Heart left ventricle (tissue), 16 donors: ENCODE data around the gene HES6. TPM values are rescaled to one million over a fixed set of nuclear protein-coding genes. Genes with fewer than 3 reads are reported as not detected.

ENCODE experiments used
- ATAC-seq, 4 donors: fragments of 200-7000 bp; cut with Tn5 transposase; one replicate each; pipeline ENCODE4 v1.9.1; 2020 to 2022; ENCODE audit warnings: moderate library complexity in 4 of 4, mild to moderate bottlenecking in 3 of 4, moderate number of reproducible peaks in 1 of 4
- DNase-seq, 5 donors: peaks; one replicate each; pipeline ENCODE4 v3.0.0-alpha.2; 2020
- H3K27ac ChIP-seq, 12 donors: fragments of 200-600 bp; sonication (generic) in 4 of 12; one replicate each; pipeline versions ENCODE4 v1.5.0 to v1.8.0; 2016 to 2022; ENCODE audit warnings: mild to moderate bottlenecking in 2 of 12
- H3K27me3 ChIP-seq, 9 donors: fragments of 200-600 bp; sonication (generic) in 2 of 9; one replicate each; pipeline versions ENCODE4 v1.5.1 to v1.8.0; 2016 to 2022; ENCODE audit warnings: mild to moderate bottlenecking in 3 of 9
- H3K36me3 ChIP-seq, 9 donors: fragments of 200-600 bp; sonication (generic) in 2 of 9; one replicate each; pipeline versions ENCODE4 v1.5.0 to v1.8.0; 2018 to 2022; ENCODE audit warnings: mild to moderate bottlenecking in 2 of 9
- H3K4me1 ChIP-seq, 12 donors: fragments of 200-600 bp; sonication (generic) in 4 of 12; one replicate each; pipeline versions ENCODE4 v1.5.0 to v1.8.0; 2016 to 2022; ENCODE audit warnings: mild to moderate bottlenecking in 3 of 12
- H3K4me3 ChIP-seq, 12 donors: fragments of 200-600 bp; sonication (generic) in 4 of 12; one replicate each; pipeline versions ENCODE4 v1.5.0 to v1.8.0; 2017 to 2022; ENCODE audit warnings: mild to moderate bottlenecking in 9 of 12, moderate library complexity in 4 of 12
- H3K9me3 ChIP-seq, 12 donors: fragments of 200-600 bp; sonication (generic) in 4 of 12; one replicate each; pipeline versions ENCODE4 v1.5.0 to v1.8.0; 2016 to 2022; ENCODE audit warnings: mild to moderate bottlenecking in 1 of 12
- POLR2A ChIP-seq, 2 donors: fragments of 450-650 bp; IDR thresholded peaks; one replicate each; pipeline ENCODE4 v1.6.1; 2017; ENCODE audit warnings: antibody characterized with exemption in 2 of 2, mild to moderate bottlenecking in 2 of 2, moderate library complexity in 2 of 2
- WGBS, 4 donors: extraction: QIAGEN DNeasy Blood & Tissue Kit in 2 of 4; methylation state at CpG; one replicate each; pipeline versions ENCODE4 v1.1.5 to v1.1.7; 2013 to 2018; 5-methylcytosine and 5-hydroxymethylcytosine counted together
- intact Hi-C, 10 donors: fragments of 100-400 bp; cut with DNase I; formaldehyde crosslinking; loops; one replicate each; pipeline versions ENCODE4 v1.11.1 to v1.14.2; 2022
- polyA plus RNA-seq, 2 donors: library from polyadenylated mRNA; stranded (reverse); fragments of 200-250 nt; gene quantifications; one replicate each; pipeline ENCODE4 v1.2.3, GENCODE V29; 2013
- total RNA-seq, 9 donors: library from RNA; depleted of rRNA in 2 of 9; stranded (reverse); fragments of >200 nt in 2 of 9; fragmentation: NEBNext Ultra II Directional in 3 of 9; extraction: Animal tissue kit (Norgen Biotek cat#: 25700) in 3 of 9; gene quantifications; one replicate each; pipeline versions ENCODE4 v1.1.0 to v1.2.4, GENCODE V29; 2016 to 2023
- TF ChIP-seq, protein P1 (sequence below), 12 donors: fragments of 200-600 bp; sonication (generic) in 4 of 12; IDR thresholded peaks; one replicate each; pipeline versions ENCODE4 v1.5.0 to v1.8.0; 2018 to 2022; ENCODE audit warnings: antibody characterized with exemption in 12 of 12, mild to moderate bottlenecking in 5 of 12
- donor health status: ischemic (EF 13 %, LVEDD 7.1; RV severe dilation, severe dysfunction).
- donor health status: healthy with polysubstance abuse.
- donor health status: DM: no; HTN: yes; CAD: no.
- donor health status: DM: no; HTN: no; CAD: no.
- donor health status: ischemic (EF 25% LVEDD 6.9; RV normal size, moderate dysfunction).
- donor health status: ischemic (EF 25% LVEDD 5.7; RV mildly dilated, moderate dysfunction).
- donor health status: healthy.
- donor health status: DM: yes; HTN: yes; CAD: no.
- donor health status: ischemic (EF 35%, LVEDD 5.7; RV mildly dilated, moderate dysfunction).
- donor health status: nonischemic (EF 11% LVEDD 7.7; RV severe dilation, severe dysfunction).
- donor health status: DM: yes; HTN: yes; CAD: no.
- donor health status: PGD.
- donor health status: ischemic (EF 29% LVEDD 5.4; RV normal size, mild dysfunction).
- donor health status: nonischemic (EF 23%, LVEDD 6.1; RV moderate dilation, normal function).

The HES6 gene
- total and polyA plus RNA-seq, 11 donors: 0.45 to 9.1 (median 3.6) TPM

DNA sequence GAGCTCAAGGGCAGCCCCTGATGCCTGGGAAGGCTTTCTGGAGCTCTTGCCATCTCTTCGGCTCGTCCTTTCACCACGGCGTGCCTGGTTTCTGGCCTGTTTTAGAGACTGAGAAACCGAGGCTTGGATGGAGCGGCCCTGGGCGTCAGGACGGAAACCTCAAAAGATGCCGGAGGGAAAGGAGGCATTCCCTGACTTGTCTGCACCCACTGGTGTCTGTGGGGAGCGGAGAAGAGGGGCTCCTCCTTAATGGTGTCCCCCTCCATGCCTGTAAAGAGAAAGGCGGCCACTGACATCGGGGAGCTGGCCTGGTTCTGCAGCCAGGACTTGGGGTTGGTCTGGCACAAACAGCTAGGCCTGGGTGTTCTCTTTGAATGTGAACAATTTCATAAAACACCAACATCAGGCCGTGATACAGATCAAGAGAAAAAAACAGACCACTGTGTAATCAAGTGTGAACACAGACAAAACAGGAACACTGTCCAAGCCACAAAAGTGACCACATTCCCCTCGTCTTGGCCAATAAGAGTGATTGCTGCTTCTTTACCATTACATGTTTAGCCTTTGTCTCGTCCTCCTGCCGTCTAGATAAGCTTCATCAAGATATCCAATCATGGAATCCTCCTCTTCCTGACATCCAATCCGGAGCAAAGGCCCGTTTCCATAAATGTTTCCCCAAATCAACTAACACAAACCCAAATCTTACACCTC, 35.7 kb downstream of the HES6 start:
- no peak for ATAC-seq
- intact Hi-C loops: loop anchor here in 2 of 10 donors (5.0 kb wide), 2 partner anchors 33 to 38 kb away; partner anchors contain the start of gene HES6 (in 1 of the 2)
- TF ChIP-seq POLR2A (IDR thresholded peaks at IDR 0.05): no peak
- TF ChIP-seq, protein P1, sequence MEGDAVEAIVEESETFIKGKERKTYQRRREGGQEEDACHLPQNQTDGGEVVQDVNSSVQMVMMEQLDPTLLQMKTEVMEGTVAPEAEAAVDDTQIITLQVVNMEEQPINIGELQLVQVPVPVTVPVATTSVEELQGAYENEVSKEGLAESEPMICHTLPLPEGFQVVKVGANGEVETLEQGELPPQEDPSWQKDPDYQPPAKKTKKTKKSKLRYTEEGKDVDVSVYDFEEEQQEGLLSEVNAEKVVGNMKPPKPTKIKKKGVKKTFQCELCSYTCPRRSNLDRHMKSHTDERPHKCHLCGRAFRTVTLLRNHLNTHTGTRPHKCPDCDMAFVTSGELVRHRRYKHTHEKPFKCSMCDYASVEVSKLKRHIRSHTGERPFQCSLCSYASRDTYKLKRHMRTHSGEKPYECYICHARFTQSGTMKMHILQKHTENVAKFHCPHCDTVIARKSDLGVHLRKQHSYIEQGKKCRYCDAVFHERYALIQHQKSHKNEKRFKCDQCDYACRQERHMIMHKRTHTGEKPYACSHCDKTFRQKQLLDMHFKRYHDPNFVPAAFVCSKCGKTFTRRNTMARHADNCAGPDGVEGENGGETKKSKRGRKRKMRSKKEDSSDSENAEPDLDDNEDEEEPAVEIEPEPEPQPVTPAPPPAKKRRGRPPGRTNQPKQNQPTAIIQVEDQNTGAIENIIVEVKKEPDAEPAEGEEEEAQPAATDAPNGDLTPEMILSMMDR (IDR thresholded peaks at IDR 0.05): no peak

DNA sequence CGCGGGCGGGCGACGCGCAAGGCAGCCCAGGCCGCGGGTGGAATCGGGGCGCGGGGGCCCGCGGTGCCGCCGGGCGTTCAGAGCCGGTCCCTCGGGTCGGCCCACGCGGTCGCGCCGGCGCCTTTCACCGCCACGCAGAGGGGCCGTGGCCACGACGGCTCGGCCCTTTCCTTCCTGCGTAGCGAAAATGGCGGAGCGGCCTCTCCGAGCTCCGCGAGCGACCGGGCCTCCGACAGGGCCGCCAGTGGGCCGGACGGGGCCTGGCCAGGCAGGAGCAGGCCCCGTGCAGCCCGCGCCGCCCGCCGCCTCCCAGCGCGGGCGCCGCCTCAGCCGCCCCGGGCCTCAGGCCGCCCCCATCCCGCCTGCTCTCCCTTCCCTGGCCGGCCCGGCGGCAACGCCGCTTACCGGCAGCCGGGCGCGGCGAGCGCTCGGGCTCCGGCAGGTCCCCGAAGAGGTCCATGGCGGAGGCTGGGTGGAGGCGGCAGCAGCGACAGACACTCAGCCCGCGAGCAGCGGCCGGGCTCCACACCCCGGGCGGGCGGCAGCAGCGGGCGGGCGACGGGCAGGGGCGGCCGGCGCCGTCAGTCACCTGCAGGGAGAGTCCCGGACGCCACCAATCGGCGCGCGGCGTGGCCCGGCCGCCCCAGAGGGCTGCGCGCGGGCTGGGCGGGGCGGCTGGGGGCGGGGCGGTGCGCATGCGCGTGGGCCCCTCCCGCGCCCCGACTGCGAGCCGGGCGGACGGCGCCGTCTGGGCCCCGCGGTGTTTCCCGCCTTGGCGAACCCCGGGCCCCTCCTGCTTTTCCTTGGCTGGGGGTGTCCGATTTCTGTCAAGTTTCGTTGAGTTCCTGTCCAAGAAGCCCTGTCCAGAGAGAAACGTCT, 36.5 kb downstream of the HES6 start, which contains the start of gene ILKAP:
TSS of gene ILKAP (minus strand) at position 602 of the 879 bp plus-strand sequence. CDS start at position 460, 142 bp downstream.
- ATAC-seq (peak; percentile 95 to 99 (median 99)), DNase-seq (peak; percentile 92 to 95 (median 92))
- Histone ChIP-seq H3K27me3 (no peaks in the 10 kb centered on the region), H3K4me1 (peaks cover 0 to 49% (median 30%) of the 10 kb centered on the region in 12 donors), H3K27ac (peak within 1 kb of the TSS; percentile 90 to 97 (median 92)), H3K36me3 (no peaks in the 10 kb centered on the region), H3K4me3 (peak within 1 kb of the TSS; percentile 64 to 94 (median 74)), H3K9me3 (no peaks in the 10 kb centered on the region)
- peak; percentile 56 to 74 for TF ChIP-seq POLR2A (IDR thresholded peaks at IDR 0.05)
- TF ChIP-seq, protein P1 (IDR thresholded peaks at IDR 0.05): peak in 1 of 12 donors; percentile 22
- 0 to 1% (median 0%) methylated on average over 40 to 126 of the region's 126 CpGs for WGBS, 4 donors
- intact Hi-C loops: loop anchor here in 2 of 10 donors (5.0 kb wide), 2 partner anchors 34 to 39 kb away; partner anchors contain the start of gene HES6 (in 1 of the 2)

More for the DNA sequence above, 35.7 kb downstream of the HES6 start:
- H3K36me3 ChIP-seq: no peaks in the 10 kb centered on the region
- H3K27ac ChIP-seq: peak overlapping the region; percentile 67 to 97 (median 92)
- H3K4me3 ChIP-seq: peak overlapping the region in 11 of 12 donors; percentile 64 to 94 (median 77)
- 59 to 79% (median 59%) methylated on average over 11 to 18 of the region's 18 CpGs for WGBS, 4 donors
- H3K27me3 ChIP-seq: no peaks in the 10 kb centered on the region
- peak in 2 of 5 donors; percentile 29 to 33 for DNase-seq
- H3K9me3 ChIP-seq: no peaks in the 10 kb centered on the region
- peaks cover 0 to 42% (median 30%) of the 10 kb centered on the region in 12 donors for H3K4me1 ChIP-seq

DNA sequence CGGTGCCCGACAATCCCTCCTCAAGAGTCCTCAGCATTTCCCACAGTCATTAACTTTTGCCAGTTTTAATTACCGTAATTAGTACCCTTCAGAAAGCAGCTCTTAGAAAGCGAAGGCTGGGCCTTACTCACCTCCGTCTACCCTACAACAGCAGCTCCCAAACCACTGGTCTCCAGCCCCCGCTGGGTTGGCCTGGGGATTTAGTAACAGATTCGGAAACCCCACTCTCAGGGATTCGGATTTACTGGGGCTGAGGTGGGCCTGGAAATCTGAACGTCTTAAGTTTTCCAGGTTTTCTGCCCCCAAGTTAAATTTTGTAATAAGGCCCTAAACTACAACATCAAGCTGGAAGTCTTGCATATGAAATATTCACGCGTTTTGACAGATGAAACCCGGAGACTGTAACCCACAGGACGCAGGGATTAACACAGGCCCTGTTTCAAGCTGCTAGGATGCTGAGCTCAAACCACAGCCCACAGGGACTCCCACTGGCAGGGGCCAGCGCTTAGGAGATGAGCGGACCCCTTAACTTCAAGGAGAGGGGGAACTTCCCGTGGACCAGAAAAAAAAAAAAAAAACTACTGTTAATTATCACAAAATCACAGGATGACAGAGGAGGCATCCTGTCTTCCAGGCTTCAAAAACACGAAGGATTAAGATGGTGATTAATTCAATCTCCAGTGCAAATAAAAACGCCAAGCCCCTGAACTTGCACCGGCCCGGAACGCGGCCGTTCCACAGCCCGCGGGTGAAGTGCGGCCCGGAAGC, 37.3 kb downstream of the HES6 start:
- WGBS, 4 donors: 9 to 12% (median 12%) methylated on average over 27 of the region's 27 CpGs
- no peaks in the 10 kb centered on the region for H3K27me3 ChIP-seq
- peak overlapping the region; percentile 64 to 94 (median 74) for H3K4me3 ChIP-seq
- no peak for ATAC-seq
- peaks cover 0 to 56% (median 32%) of the 10 kb centered on the region in 12 donors for H3K4me1 ChIP-seq
- no peaks in the 10 kb centered on the region for H3K9me3 ChIP-seq
- TF ChIP-seq, protein P1 (IDR thresholded peaks at IDR 0.05): no peak
- no peak for TF ChIP-seq POLR2A (IDR thresholded peaks at IDR 0.05)
- no peak for DNase-seq
- intact Hi-C loops: loop anchor here in 2 of 10 donors (5.0 kb wide), 2 partner anchors 35 to 40 kb away; partner anchors contain the start of gene HES6 (in 1 of the 2)
- H3K36me3 ChIP-seq: no peaks in the 10 kb centered on the region
- peak overlapping the region; percentile 90 to 97 (median 92) for H3K27ac ChIP-seq
